Esophagus squamous epithelium (tissue), 5 donors: Measurements from ENCODE around the gene CARD11. TPM values are rescaled to one million over a fixed set of nuclear protein-coding genes. Genes with fewer than 3 reads are reported as not detected.

Experiments
- DNase-seq: peaks from one replicate; lab custom pipeline; 2025; lab: John Stamatoyannopoulos, UW
- H3K27ac ChIP-seq, 4 donors: fragments of 200-600 bp; sonication (generic); one replicate each; pipeline ENCODE4 v1.5.1; 2016 to 2019; ENCODE audit warnings: mild to moderate bottlenecking in 1 of 4
- H3K27me3 ChIP-seq, 4 donors: fragments of 200-600 bp; sonication (generic); 1 replicate in 3 of 4; 2 replicates in 1 of 4; pipeline versions ENCODE4 v1.5.1 to v1.6.0; 2017 to 2021; ENCODE audit warnings: antibody characterized with exemption in 1 of 4
- H3K36me3 ChIP-seq, 3 donors: fragments of 200-600 bp; sonication (generic); one replicate each; pipeline ENCODE4 v1.5.1; 2016 to 2019
- H3K4me1 ChIP-seq, 3 donors: fragments of 200-600 bp; sonication (generic); one replicate each; pipeline ENCODE4 v1.5.1; 2017 to 2019
- H3K4me3 ChIP-seq, 4 donors: fragments of 200-600 bp; sonication (generic); 1 replicate in 3 of 4; 2 replicates in 1 of 4; pipeline ENCODE4 v1.5.1; 2016 to 2019; ENCODE audit warnings: mild to moderate bottlenecking in 2 of 4, moderate library complexity in 1 of 4
- H3K9me3 ChIP-seq, 3 donors: fragments of 200-600 bp; sonication (generic); one replicate each; pipeline ENCODE4 v1.5.1; 2016 to 2019
- CTCF ChIP-seq, 6 experiments: fragments of 450-650 bp in 4 of 6; fragments of 200-600 bp in 2 of 6; sonication (generic) in 2 of 6; IDR thresholded peaks; one replicate each; pipeline ENCODE4 v1.5.1; 2016 to 2019; ENCODE audit warnings: antibody characterized with exemption in 6 of 6, mild to moderate bottlenecking in 4 of 6, moderate library complexity in 4 of 6
- POLR2A ChIP-seq, 4 donors: fragments of 450-650 bp; IDR thresholded peaks; one replicate each; pipeline ENCODE4 v1.6.1; 2017; ENCODE audit warnings: antibody characterized with exemption in 4 of 4, mild to moderate bottlenecking in 4 of 4, moderate library complexity in 3 of 4
- WGBS, 2 donors: methylation state at CpG; one replicate each; pipeline ENCODE4 v1.1.5; 2018; 5-methylcytosine and 5-hydroxymethylcytosine counted together
- intact Hi-C: fragments of 100-400 bp; cut with DNase I; formaldehyde crosslinking; loops from one replicate; pipeline ENCODE4 v1.15.0; 2022
- total RNA-seq, 4 donors: library from RNA; depleted of rRNA; stranded (reverse); fragments of >200 nt; gene quantifications; one replicate each; pipeline ENCODE4 v1.1.0, GENCODE V29; 2016
- donor health status: DM: yes; HTN: yes; CAD: no.

Gene CARD11
- total RNA-seq, 4 donors from 2014 or later, result 0.92 to 2.6 (median 1.6) TPM

- Histone ChIP-seq H3K27me3 (peaks cover 0 to 22% (median 0%) of the 10 kb centered on the region in 4 donors), H3K4me3 (no peak overlapping the region), H3K27ac (no peak overlapping the region), H3K36me3 (no peaks in the 10 kb centered on the region), H3K9me3 (no peaks in the 10 kb centered on the region), H3K4me1 (no peaks in the 10 kb centered on the region)
- 69 to 78% methylated on average over 11 to 13 of the region's 13 CpGs for whole genome bisulfite sequencing, 2 donors
- DNase-seq, result no peak
- TF ChIP-seq CTCF (IDR thresholded peaks at IDR 0.05), result no peak
- TF ChIP-seq POLR2A (IDR thresholded peaks at IDR 0.05), result no peak
- intact Hi-C loops, result no loop called here
Observed at GRCh38 chr7:2911466-2911865, 132.2 kb downstream of the CARD11 start.

GRCh38 chr7:2909471-2910039, 134.1 kb downstream of the CARD11 start:
- no peak for TF ChIP-seq CTCF (IDR thresholded peaks at IDR 0.05)
- TF ChIP-seq POLR2A (IDR thresholded peaks at IDR 0.05), result no peak
- H3K9me3 ChIP-seq, result no peaks in the 10 kb centered on the region
- DNase-seq, result no peak
- H3K36me3 ChIP-seq, result no peaks in the 10 kb centered on the region
- intact Hi-C loops, result no loop called here
- no peak overlapping the region for H3K4me3 ChIP-seq
- 88 to 92% methylated on average over 7 to 14 of the region's 18 CpGs for WGBS, 2 donors
- peaks cover 0 to 10% (median 0%) of the 10 kb centered on the region in 4 donors for H3K27me3 ChIP-seq
- H3K27ac ChIP-seq, result no peak overlapping the region
- H3K4me1 ChIP-seq, result no peaks in the 10 kb centered on the region

DNA sequence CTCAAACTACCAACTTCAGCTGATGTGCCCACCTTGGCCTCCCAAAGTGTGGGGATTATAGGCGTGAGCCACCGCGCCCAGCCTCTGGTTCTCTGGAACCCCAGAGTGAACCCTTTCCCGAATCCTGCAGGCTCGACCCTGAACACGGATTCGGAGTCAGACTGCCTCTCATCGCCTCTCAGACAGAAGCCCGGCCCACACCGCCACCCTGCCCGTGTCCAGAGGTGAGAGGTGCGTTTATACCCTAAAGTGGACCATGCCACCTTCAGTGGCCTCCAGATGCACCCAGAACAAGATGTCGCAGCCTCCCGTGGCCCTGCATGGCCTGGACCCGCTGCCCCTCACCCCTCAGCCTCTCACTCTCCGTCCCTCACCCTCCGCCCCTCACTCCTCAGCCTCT, 134.6 kb downstream of the CARD11 start:
- Histone ChIP-seq H3K27ac (no peak overlapping the region), H3K4me1 (no peaks in the 10 kb centered on the region), H3K27me3 (peaks cover 0 to 10% (median 0%) of the 10 kb centered on the region in 4 donors), H3K4me3 (no peak overlapping the region), H3K36me3 (no peaks in the 10 kb centered on the region), H3K9me3 (no peaks in the 10 kb centered on the region)
- TF ChIP-seq POLR2A (IDR thresholded peaks at IDR 0.05), result no peak
- no peak for TF ChIP-seq CTCF (IDR thresholded peaks at IDR 0.05)
- 93 to 96% methylated on average over 13 to 15 of the region's 17 CpGs for WGBS, 2 donors
- DNase-seq, result no peak
- intact Hi-C loops, result no loop called here

GRCh38 chr7:2908103-2908683, 135.5 kb downstream of the CARD11 start:
- H3K27me3 ChIP-seq, result peaks cover 0 to 13% (median 0%) of the 10 kb centered on the region in 4 donors
- DNase-seq, result no peak
- H3K36me3 ChIP-seq, result no peaks in the 10 kb centered on the region
- H3K4me1 ChIP-seq, result no peaks in the 10 kb centered on the region
- TF ChIP-seq POLR2A (IDR thresholded peaks at IDR 0.05) (no peak), CTCF (IDR thresholded peaks at IDR 0.05) (no peak)
- no peak overlapping the region for H3K27ac ChIP-seq
- H3K4me3 ChIP-seq, result no peak overlapping the region
- intact Hi-C loops, result no loop called here
- WGBS, 2 donors, result 91 to 92% methylated on average over 17 of the region's 17 CpGs
- no peaks in the 10 kb centered on the region for H3K9me3 ChIP-seq

GRCh38 chr7:2906197-2906931, 137.3 kb downstream of the CARD11 start:
- no peak overlapping the region for H3K4me3 ChIP-seq
- H3K4me1 ChIP-seq, result peaks cover 0 to 5% (median 0%) of the 10 kb centered on the region in 3 donors
- TF ChIP-seq CTCF (IDR thresholded peaks at IDR 0.05), result no peak
- no peak for TF ChIP-seq POLR2A (IDR thresholded peaks at IDR 0.05)
- no peak for DNase-seq
- peaks cover 0 to 19% (median 0%) of the 10 kb centered on the region in 4 donors for H3K27me3 ChIP-seq
- H3K27ac ChIP-seq, result no peak overlapping the region
- H3K9me3 ChIP-seq, result no peaks in the 10 kb centered on the region
- WGBS, 2 donors, result 88 to 90% methylated on average over 24 to 25 of the region's 39 CpGs
- intact Hi-C loops, result no loop called here
- H3K36me3 ChIP-seq, result no peaks in the 10 kb centered on the region
